ENCODE measurements around the gene IL18RAP.

DNA sequence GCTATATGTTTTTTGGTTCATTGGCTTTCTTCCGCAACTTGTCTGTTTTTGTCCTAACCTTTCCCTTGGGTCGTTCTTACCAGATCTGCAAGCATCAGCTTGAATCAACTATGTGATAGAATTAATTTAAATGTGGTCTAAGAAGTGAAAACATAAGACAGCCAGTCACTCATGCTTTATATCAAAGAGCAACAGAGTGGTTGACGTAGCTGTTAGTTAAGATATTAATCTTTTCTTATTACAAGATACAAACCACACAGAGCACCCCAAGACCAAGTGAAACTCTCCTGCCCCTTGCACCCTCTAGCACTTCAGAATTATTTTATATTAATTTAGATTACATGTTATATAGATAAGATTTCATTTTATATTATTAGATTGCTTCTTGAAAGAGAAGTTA is 15.2 kb downstream of the IL18RAP start:
- TF ChIP-seq, protein P1, sequence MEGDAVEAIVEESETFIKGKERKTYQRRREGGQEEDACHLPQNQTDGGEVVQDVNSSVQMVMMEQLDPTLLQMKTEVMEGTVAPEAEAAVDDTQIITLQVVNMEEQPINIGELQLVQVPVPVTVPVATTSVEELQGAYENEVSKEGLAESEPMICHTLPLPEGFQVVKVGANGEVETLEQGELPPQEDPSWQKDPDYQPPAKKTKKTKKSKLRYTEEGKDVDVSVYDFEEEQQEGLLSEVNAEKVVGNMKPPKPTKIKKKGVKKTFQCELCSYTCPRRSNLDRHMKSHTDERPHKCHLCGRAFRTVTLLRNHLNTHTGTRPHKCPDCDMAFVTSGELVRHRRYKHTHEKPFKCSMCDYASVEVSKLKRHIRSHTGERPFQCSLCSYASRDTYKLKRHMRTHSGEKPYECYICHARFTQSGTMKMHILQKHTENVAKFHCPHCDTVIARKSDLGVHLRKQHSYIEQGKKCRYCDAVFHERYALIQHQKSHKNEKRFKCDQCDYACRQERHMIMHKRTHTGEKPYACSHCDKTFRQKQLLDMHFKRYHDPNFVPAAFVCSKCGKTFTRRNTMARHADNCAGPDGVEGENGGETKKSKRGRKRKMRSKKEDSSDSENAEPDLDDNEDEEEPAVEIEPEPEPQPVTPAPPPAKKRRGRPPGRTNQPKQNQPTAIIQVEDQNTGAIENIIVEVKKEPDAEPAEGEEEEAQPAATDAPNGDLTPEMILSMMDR (IDR thresholded peaks at IDR 0.05), result no peak
- no peak for TF ChIP-seq POLR2A (IDR thresholded peaks at IDR 0.05)
